IMR-90 (cell line): ENCODE data around the gene SLC12A4. TPM values are rescaled to one million over a fixed set of nuclear protein-coding genes. Genes with fewer than 3 reads are reported as not detected.

ENCODE experiments used
- ATAC-seq: fragments of 200-7000 bp; cut with Tn5 transposase; 2 replicates; pipeline ENCODE4 v1.9.1; 2020; ENCODE audit warnings: low read depth, mild to moderate bottlenecking, moderate library complexity
- BruUV-seq: library from RNA; stranded (reverse); fragments of 400-500 nt; replicated peaks from 2 replicates; lab custom pipeline; 2021; lab: Mats Ljungman, UMichigan
- CTCF ChIA-PET: fragments of 300-600 bp; formaldehyde crosslinking; extraction: SDS; loops from one replicate; lab custom pipeline; 2021; ENCODE audit warnings: antibody characterized with exemption; lab: Yijun Ruan, JAX
- POLR2A ChIA-PET: fragments of 300-600 bp; sonication (Branson Sonifier 250); formaldehyde crosslinking; loops from one replicate; lab custom pipeline; 2022; ENCODE audit warnings: antibody characterized with exemption; ENCODE audit not compliant: unreplicated experiment; lab: Charles Lee
- DNase-seq: peaks from one replicate; pipeline ENCODE4 v3.0.0; 2013
- H2AFZ ChIP-seq: replicated peaks from 2 replicates; pipeline ENCODE3; 2013; ENCODE audit warnings: low read length, mild to moderate bottlenecking; ENCODE audit not compliant: poor library complexity
- H2AK5ac ChIP-seq: 2 replicates; pipeline ENCODE4 v1.6.1; 2013; ENCODE audit warnings: low read depth, low read length, inconsistent platforms
- H2AK9ac ChIP-seq: replicated peaks from 2 replicates; pipeline ENCODE3; 2013; ENCODE audit warnings: mild to moderate bottlenecking, low read depth, low read length, moderate library complexity; ENCODE audit not compliant: poor library complexity
- H2BK120ac ChIP-seq: 2 replicates; pipeline ENCODE4 v1.6.1; 2013; ENCODE audit warnings: low read depth, low read length, inconsistent platforms
- H2BK15ac ChIP-seq: 3 replicates; pipeline ENCODE4 v1.6.1; 2013; ENCODE audit warnings: low read depth, low read length, inconsistent platforms
- H2BK20ac ChIP-seq: 2 replicates; pipeline ENCODE4 v1.6.1; 2013; ENCODE audit warnings: low read depth, mild to moderate bottlenecking, inconsistent platforms, low read length, moderate library complexity
- H2BK5ac ChIP-seq: 2 replicates; pipeline ENCODE4 v1.6.1; 2013; ENCODE audit warnings: mild to moderate bottlenecking, low read depth, low read length, inconsistent platforms; ENCODE audit not compliant: poor library complexity, severe bottlenecking
- H3K14ac ChIP-seq: replicated peaks from 2 replicates; pipeline ENCODE4 v1.6.1; 2013; ENCODE audit warnings: low read depth, low read length, inconsistent platforms
- H3K18ac ChIP-seq: 2 replicates; pipeline ENCODE4 v1.6.1; 2013; ENCODE audit warnings: low read depth, low read length, control low read depth
- H3K23ac ChIP-seq: 2 replicates; pipeline ENCODE4 v1.6.1; 2013; ENCODE audit warnings: low read depth, low read length, inconsistent platforms
- H3K27ac ChIP-seq: 2 replicates; pipeline ENCODE4 v1.5.1; 2013; ENCODE audit warnings: mild to moderate bottlenecking, control low read depth, low read length; ENCODE audit not compliant: insufficient read depth
- H3K27me3 ChIP-seq: 2 replicates; pipeline ENCODE4 v1.6.1; 2013; ENCODE audit warnings: low read length; ENCODE audit not compliant: control insufficient read depth, insufficient read depth
- H3K36me3 ChIP-seq: 2 replicates; pipeline ENCODE4 v1.6.1; 2013; ENCODE audit warnings: low read length, mixed read lengths; ENCODE audit not compliant: control insufficient read depth, insufficient read depth
- H3K4ac ChIP-seq: 2 replicates; pipeline ENCODE4 v1.6.1; 2013; ENCODE audit warnings: low read depth, low read length, inconsistent platforms
- H3K4me1 ChIP-seq: 2 replicates; pipeline ENCODE4 v1.6.1; 2013; ENCODE audit warnings: low read length, mixed read lengths; ENCODE audit not compliant: control insufficient read depth, insufficient read depth
- H3K4me2 ChIP-seq: 2 replicates; pipeline ENCODE4 v1.6.1; 2013; ENCODE audit warnings: low read depth, mild to moderate bottlenecking, control low read depth, low read length, moderate library complexity
- H3K4me3 ChIP-seq: 2 replicates; pipeline ENCODE4 v1.5.1; 2013; ENCODE audit warnings: low read depth, mild to moderate bottlenecking, control low read depth, low read length, moderate library complexity; ENCODE audit not compliant: insufficient read depth
- H3K56ac ChIP-seq: 2 replicates; pipeline ENCODE4 v1.6.1; 2013; ENCODE audit warnings: low read length, inconsistent platforms; ENCODE audit not compliant: insufficient read depth; ENCODE audit errors: extremely low read depth
- H3K79me1 ChIP-seq, 2 experiments: 2 replicates each; pipeline ENCODE4 v1.6.1; 2013; ENCODE audit warnings: low read length in 2 of 2, inconsistent platforms in 1 of 2, low read depth in 1 of 2
- H3K9ac ChIP-seq: 2 replicates; pipeline ENCODE4 v1.6.1; 2013; ENCODE audit warnings: low read depth, low read length, control low read depth
- H3K9me1 ChIP-seq: 2 replicates; pipeline ENCODE4 v1.6.1; 2013; ENCODE audit warnings: low read length, inconsistent platforms; ENCODE audit not compliant: insufficient read depth
- H3K9me3 ChIP-seq: 2 replicates; pipeline ENCODE4 v1.6.1; 2013; ENCODE audit warnings: low read length; ENCODE audit not compliant: control insufficient read depth, insufficient read depth
- H4K20me1 ChIP-seq: 2 replicates; pipeline ENCODE4 v1.6.1; 2013; ENCODE audit warnings: low read length, inconsistent platforms; ENCODE audit not compliant: insufficient read depth
- H4K5ac ChIP-seq: 2 replicates; pipeline ENCODE4 v1.6.1; 2013; ENCODE audit warnings: mild to moderate bottlenecking, low read depth, low read length, control low read depth
- H4K8ac ChIP-seq, 2 experiments: 2 replicates each; pipeline ENCODE4 v1.6.1; 2013; ENCODE audit warnings: low read depth in 2 of 2, low read length in 2 of 2, control low read depth in 1 of 2, inconsistent platforms in 1 of 2
- H4K91ac ChIP-seq: 2 replicates; pipeline ENCODE4 v1.6.1; 2013; ENCODE audit warnings: low read depth, low read length, inconsistent platforms; ENCODE audit not compliant: insufficient read depth
- BHLHE40 ChIP-seq: fragments of 150-350 bp; IDR thresholded peaks from 2 replicates; pipeline ENCODE4 v1.6.1; 2016; ENCODE audit warnings: mild to moderate bottlenecking, low read depth, low read length
- CEBPB ChIP-seq: IDR thresholded peaks from 2 replicates; pipeline ENCODE4 v1.6.1; 2012; ENCODE audit warnings: low read depth, low read length, improper control_type of control experiment
- CHD1 ChIP-seq: IDR thresholded peaks from 2 replicates; pipeline ENCODE4 v1.6.1; 2012; ENCODE audit warnings: low read depth, low read length, improper control_type of control experiment
- MAFK ChIP-seq: IDR thresholded peaks from 2 replicates; pipeline ENCODE4 v1.6.1; 2012; ENCODE audit warnings: low read depth, low read length, improper control_type of control experiment
- MAZ ChIP-seq: IDR thresholded peaks from 2 replicates; pipeline ENCODE4 v1.6.1; 2012; ENCODE audit warnings: low read depth, mild to moderate bottlenecking, low read length, improper control_type of control experiment, moderate library complexity, borderline replicate concordance
- MXI1 ChIP-seq: IDR thresholded peaks from 2 replicates; pipeline ENCODE4 v1.6.1; 2012; ENCODE audit warnings: low read depth, mild to moderate bottlenecking, low read length, moderate library complexity, borderline replicate concordance
- NFE2L2 ChIP-seq: fragments of 150-350 bp; IDR thresholded peaks from 2 replicates; pipeline ENCODE4 v1.6.1; 2016; ENCODE audit warnings: low read depth, mild to moderate bottlenecking, low read length
- POLR2A ChIP-seq: IDR thresholded peaks from 2 replicates; pipeline ENCODE4 v1.6.1; 2012; ENCODE audit warnings: mild to moderate bottlenecking, low read depth, low read length
- RAD21 ChIP-seq: IDR thresholded peaks from 2 replicates; pipeline ENCODE4 v1.6.1; 2012; ENCODE audit warnings: low read length, improper control_type of control experiment
- RCOR1 ChIP-seq: IDR thresholded peaks from 2 replicates; pipeline ENCODE4 v1.6.1; 2012; ENCODE audit warnings: mild to moderate bottlenecking, low read length, improper control_type of control experiment; ENCODE audit not compliant: insufficient replicate concordance
- SMC3 ChIP-seq: fragments of 150-350 bp; IDR thresholded peaks from 2 replicates; pipeline ENCODE4 v1.6.1; 2016; ENCODE audit warnings: low read depth, mild to moderate bottlenecking, antibody characterized with exemption, low read length, moderate library complexity
- WGBS, 2 experiments: methylation state at CpG; one replicate each; pipeline versions ENCODE4 v1.1.5 to v1.1.7; 2013; ENCODE audit warnings: missing lambda C conversion rate in 2 of 2; ENCODE audit not compliant: insufficient read length in 1 of 2; ENCODE audit errors: extremely low coverage in 2 of 2; 5-methylcytosine and 5-hydroxymethylcytosine counted together
- dilution Hi-C: fragments of 300-500 bp; cut with HindIII; formaldehyde crosslinking; loops from one replicate; pipeline ENCODE4 v1.14.3; 2018; ENCODE audit warnings: low sequenced_read_pairs; ENCODE audit not compliant: unreplicated experiment
- in situ Hi-C: fragments of 300-500 bp; cut with MboI; formaldehyde crosslinking; loops from 3 replicates; pipeline ENCODE4 v1.14.3; 2019; ENCODE audit warnings: low sequenced_read_pairs, inconsistent platforms, mixed read lengths
- intact Hi-C: fragments of 100-400 bp; cut with micrococcal nuclease; formaldehyde crosslinking; loops from 2 replicates; pipeline ENCODE4 v1.10.0; 2022
- polyA plus RNA-seq, 3 experiments: library from polyadenylated mRNA; depleted of rRNA; stranded (reverse); fragments of >200 nt; gene quantifications; 2 replicates each; pipeline ENCODE4 v1.2.3, GENCODE V29; 2012; ENCODE audit warnings: low replicate concordance in 1 of 3
- total RNA-seq: library from RNA; depleted of rRNA; stranded (reverse); fragments of >200 nt; gene quantifications from 2 replicates; pipeline ENCODE4 v1.2.3, GENCODE V29; 2012
- TF ChIP-seq, protein P1 (sequence below): conservative IDR thresholded peaks from 2 replicates; pipeline ENCODE4 v1.5.1; 2012; ENCODE audit warnings: mild to moderate bottlenecking, low read depth, low read length, improper control_type of control experiment

SLC12A4 gene
- total and polyA plus RNA-seq, 2 of the 4 experiments (the other 2 are of a cell fraction) = 36.6 to 132 TPM

DNA sequence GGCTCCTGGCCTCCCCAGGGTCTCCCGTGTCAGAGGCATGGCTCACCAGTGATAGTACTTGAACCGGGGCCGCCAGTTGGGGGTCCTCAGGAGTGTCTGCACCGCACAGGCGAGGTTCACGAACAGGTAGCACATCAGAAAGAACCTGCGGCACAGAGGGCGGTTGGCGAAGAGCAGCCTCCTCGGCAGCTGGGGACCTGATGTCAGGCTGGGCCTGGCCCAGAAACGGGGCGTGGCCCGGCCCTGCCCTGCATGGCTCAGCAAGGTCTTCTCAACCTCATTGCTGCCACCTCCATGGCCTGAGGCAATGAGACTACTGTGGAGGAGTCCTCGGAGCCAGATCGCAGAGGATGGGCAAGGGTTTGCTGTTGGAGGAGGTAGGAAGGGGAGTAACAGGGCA, 20.4 kb downstream of the SLC12A4 start:
- ChIA-PET POLR2A (no interaction called here), CTCF (no interaction called here)
- Histone ChIP-seq H2AK9ac (peak overlapping the region; percentile 42), H2AK5ac (no peak overlapping the region), H2BK120ac (no peak overlapping the region), H3K27ac (no peak overlapping the region), H4K8ac (no peak overlapping the region), H3K4me2 (no peak overlapping the region), H3K56ac (no peak overlapping the region), H4K91ac (no peak overlapping the region), H3K23ac (no peak overlapping the region), H3K4me1 (no peaks in the 10 kb centered on the region), H3K36me3 (peaks cover 96% of the 10 kb centered on the region), H3K79me1 (peaks cover 24 to 87% of the 10 kb centered on the region in 2 experiments), H3K27me3 (no peaks in the 10 kb centered on the region), H2BK15ac (no peak overlapping the region), H4K20me1 (peaks cover 53% of the 10 kb centered on the region), H2AFZ (no peak overlapping the region), H3K4ac (no peak overlapping the region), H4K5ac (no peak overlapping the region), H3K18ac (no peak overlapping the region), H2BK5ac (no peak overlapping the region), H3K9me3 (no peaks in the 10 kb centered on the region), H2BK20ac (no peak overlapping the region), H3K4me3 (no peak overlapping the region), H3K14ac (no peak overlapping the region), H3K9ac (no peak overlapping the region), H3K9me1 (no peaks in the 10 kb centered on the region)
- DNase-seq (no peak), ATAC-seq (no peak)
- in situ Hi-C loops (loop anchor here (25.0 kb wide), 1 partner anchor 411 kb away; the partner anchor contains the start of gene RIPOR1), dilution Hi-C loops (no loop called here), intact Hi-C loops (no loop called here)
- TF ChIP-seq RAD21 = no peak
- TF ChIP-seq RCOR1 = no peak
- TF ChIP-seq MAZ = no peak
- no peak for TF ChIP-seq CEBPB
- TF ChIP-seq BHLHE40 = no peak
- no peak for TF ChIP-seq POLR2A
- TF ChIP-seq MXI1 = no peak
- no peak for TF ChIP-seq CHD1
- TF ChIP-seq, protein P1, sequence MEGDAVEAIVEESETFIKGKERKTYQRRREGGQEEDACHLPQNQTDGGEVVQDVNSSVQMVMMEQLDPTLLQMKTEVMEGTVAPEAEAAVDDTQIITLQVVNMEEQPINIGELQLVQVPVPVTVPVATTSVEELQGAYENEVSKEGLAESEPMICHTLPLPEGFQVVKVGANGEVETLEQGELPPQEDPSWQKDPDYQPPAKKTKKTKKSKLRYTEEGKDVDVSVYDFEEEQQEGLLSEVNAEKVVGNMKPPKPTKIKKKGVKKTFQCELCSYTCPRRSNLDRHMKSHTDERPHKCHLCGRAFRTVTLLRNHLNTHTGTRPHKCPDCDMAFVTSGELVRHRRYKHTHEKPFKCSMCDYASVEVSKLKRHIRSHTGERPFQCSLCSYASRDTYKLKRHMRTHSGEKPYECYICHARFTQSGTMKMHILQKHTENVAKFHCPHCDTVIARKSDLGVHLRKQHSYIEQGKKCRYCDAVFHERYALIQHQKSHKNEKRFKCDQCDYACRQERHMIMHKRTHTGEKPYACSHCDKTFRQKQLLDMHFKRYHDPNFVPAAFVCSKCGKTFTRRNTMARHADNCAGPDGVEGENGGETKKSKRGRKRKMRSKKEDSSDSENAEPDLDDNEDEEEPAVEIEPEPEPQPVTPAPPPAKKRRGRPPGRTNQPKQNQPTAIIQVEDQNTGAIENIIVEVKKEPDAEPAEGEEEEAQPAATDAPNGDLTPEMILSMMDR = no peak
- no peak for TF ChIP-seq SMC3
- TF ChIP-seq NFE2L2 = no peak
- no peak for TF ChIP-seq MAFK
- WGBS, 2 experiments = 100% methylated on average over 7 of the region's 15 CpGs; no CpG with 5 or more reads in 1 of the 2 experiments
- BruUV-seq = no TSS peak
